HG02588 (cell line): ENCODE measurements around the gene FASN.

Experiments
- ATAC-seq: cut with Tn5 transposase; IDR thresholded peaks from one replicate; pipeline ENCODE4 v1.9.1; 2021; ENCODE audit warnings: mild to moderate bottlenecking, moderate library complexity; ENCODE audit not compliant: unreplicated experiment

Gene FASN

DNA sequence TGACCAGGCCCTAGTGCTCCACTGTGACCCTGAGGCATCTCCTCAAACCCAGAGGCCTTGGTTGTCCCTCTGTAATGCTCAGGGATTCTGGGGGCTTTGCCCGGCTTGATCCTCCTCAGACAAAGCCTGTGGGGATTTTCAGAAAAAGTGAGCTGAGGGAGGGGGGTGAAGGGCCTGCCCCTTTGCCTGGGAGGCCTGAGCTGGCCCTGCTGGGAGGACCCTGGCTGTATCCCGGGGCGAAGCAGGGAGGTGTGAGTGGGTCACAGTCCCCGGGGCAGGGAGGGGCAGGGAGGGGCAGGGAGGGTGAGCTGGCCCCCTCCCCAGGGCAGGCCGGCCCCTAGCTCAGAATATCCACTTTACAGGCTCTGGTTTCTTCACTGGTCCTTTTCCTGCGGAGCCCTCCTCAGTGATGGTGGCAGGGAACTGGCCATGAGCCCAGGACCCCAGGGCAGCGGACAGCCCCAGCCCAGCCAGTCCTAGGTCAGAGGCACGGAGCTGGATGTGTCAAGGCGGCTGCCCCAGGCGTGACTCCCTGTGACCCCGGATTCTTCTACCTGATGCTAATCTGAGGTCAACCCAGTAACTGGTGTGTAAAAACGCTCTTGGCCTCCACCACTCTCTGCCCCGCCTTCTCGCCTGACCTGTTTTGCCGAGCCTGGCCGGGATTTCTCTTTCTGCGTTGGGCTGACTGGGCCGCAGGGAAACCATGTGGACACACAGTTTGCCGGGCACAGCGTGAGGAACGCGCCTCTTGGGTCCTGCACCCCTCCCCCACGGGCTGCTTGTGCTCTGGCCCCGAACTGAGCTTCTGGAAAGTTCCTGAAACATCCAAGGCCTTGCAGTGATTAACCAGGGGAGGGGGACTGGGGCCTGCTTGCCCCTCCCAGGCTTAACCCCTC, 5.8 kb upstream of the FASN start:
- ATAC-seq = no peak

DNA sequence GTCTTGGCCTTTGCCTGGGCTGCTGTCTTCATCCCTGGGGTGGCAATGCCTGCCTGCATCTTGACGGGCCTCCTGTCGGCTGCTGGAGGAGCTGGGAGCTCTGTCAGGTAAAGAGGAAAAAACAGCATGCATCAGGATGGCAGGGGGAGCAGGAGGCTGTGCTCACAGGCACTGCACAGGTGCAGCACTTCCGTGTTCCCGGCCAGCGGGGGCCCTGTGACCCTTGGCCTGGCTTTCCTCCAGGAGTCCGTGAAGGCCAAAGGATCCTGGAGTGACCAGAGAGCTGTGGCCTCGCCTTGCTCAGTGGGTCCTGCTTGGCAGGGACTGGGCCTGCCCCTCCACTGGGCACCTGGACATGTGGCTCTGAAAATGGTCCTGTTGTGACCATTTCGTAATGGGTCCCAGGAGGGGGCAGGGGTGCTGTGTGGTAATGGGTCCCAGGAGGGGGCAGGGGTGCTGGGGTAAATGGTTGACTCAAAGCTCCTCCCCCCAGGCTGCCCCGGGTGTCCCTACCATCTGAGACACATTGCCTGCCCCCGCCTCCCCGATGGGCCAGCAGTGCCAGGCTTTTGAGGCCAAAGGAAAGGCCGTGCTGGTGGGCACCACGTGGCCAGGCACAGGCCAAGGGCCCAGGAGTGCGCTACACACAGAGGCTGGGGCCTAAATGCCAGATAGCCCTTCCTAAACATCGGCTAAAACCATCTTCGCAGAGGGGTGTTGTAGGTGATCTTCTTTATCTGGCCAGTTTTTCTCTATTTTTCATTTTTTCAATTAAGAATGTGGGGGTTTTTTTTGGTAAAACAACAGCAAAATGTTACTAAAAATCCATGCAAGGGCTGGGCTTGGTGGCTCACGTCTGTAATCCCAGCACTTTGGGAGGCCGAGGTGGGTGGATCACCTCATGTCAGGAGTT, 4.0 kb upstream of the FASN start:
- no peak for ATAC-seq

DNA sequence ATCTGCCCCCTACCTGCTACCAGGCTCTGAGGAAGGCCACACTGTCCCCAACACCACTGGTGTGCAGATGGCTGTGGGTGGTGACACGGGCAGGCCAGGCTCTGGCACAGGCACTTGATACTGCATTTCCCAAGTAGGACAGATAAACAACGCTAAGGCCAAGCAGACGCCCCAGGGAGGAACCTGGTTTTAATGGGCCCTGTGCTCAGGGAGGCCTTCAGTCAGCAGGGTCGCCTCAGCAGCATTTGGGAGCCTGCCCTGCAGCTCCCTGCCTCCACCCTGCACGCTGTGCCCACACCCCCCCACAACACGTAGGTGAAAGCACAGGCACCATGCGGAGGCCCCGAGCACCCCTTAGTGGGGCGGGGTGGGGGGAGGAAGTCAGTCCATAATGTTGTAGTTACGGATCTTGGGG, 3.3 kb upstream of the FASN start:
- no peak for ATAC-seq

DNA sequence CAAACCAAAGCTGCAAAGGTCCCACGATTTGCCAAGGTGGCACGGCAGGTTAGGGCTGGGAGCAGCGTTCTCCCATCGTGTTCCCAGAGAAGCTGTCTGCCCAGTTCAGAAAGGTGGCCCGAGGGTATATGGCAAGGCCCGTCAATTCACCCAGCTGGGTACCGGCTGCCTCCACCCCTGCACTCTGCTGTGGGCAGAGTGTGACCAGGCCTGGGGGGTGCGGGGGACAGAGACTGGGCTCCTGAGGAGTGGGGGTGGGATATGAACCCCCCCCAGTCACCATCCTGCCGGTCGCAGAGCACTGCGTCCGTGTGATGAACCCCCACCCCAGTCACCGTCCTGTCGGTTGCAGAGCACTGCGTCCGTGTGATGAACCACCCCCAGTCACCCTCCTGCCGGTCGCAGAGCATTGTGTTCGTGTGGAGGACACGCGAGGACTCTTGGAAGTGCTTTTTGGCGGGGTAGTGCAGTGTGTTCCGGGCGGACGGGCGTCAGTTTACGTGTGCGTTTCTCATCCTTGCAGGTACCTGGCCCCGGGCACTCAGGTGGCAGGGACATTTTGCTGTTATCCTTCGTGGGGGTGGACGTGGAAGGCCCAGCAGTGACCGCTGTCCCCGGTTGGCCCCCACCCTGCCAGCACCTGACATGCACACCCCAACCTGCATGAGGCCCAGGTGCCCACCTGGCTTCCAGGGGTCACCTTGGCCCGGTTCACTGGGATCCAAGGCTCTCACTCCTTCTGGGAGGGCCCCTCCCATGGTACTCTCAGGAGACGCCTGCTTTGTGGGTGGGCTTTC, 2.7 kb upstream of the FASN start:
- no peak for ATAC-seq

DNA sequence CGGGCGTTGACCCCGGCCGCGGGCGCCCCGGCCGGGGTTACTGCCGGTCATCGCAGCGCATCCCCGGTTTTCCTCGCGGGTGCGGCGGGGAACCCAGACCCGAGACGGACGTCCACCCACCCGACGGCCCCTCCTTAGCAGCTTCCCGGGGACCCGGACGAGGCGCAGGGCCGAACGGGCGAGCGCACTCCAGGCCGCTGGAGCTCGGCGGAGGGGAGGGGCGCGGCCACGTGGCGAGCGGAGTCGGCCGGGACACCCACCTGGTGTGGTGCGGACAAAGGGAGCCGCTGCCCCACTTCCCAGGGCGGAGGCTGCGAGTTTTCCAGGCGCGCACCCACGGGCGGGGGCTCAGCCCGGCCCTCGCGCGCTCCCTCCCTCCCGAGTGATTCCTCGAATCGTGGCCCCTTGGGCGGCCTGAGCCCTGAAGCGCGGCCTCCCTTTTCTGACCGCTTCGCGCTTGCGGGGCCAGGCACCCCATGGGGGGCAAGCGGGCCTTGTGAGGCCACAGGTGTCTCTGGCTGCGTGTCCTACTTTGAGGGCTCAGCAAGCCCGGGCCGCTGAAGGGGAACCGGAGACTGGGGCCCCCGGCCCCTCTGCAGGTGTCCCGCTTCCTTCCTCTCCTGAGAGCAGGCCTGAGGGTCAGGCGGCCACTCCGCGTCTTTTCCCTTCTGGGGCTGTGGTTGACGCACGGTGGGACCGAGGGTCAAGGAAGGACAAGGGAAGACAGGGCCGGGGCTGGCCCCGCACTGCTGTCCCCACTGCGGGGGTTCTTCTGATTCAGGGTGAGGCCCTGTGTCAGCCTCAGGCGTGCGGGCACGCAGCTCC, 1.1 kb upstream of the FASN start:
- ATAC-seq = peak; percentile 9

DNA sequence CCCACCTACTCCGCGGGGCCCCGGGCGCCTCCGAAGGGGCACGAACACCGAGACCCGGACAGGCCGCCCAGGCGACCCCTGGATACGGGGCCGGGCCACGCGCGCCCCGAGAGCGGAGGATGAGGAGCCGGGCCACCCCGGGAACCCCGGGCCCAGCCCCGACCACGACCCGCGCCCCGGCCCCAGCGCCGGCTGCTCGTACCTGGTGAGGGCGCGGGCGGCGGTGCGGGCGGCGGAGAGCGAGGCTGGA, 192 bp downstream of the FASN start:
- no peak for ATAC-seq

DNA sequence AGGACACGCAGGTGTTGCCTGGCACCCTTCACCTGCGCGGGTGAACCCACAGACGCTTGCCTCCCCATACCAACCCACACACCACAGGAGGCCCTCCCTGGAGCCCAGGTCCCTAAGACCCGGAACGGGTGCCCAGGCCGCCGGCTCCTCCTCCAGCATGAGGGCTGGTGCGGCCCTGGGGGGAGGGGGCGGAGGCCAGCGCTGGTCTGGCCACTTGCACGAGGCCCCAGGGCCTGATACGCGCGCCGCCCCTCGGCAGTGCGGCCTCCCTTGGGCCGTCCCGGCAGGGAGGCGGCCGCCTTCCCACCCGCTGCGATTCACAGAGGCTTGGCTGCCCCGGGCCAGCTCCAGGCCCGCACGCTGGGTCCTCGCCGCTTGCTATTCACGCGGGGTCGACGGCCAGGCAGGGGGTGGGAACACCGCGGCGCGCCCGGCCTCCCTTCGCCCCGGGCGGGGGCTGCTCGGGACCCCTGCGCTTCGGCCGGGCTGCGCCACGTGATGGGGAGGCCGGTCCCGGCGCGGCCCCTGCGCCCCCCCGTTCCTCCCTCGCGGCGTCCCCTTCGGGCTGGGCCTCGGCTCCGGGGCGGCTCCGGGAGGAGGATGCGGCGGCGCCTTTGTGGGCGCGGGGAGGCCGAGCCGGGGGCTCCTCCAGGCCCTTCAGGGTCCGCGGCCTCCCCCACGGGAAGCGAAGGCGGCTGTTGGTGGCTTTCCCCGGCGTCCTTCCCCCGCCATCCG, 685 bp downstream of the FASN start:
- ATAC-seq = no peak

DNA sequence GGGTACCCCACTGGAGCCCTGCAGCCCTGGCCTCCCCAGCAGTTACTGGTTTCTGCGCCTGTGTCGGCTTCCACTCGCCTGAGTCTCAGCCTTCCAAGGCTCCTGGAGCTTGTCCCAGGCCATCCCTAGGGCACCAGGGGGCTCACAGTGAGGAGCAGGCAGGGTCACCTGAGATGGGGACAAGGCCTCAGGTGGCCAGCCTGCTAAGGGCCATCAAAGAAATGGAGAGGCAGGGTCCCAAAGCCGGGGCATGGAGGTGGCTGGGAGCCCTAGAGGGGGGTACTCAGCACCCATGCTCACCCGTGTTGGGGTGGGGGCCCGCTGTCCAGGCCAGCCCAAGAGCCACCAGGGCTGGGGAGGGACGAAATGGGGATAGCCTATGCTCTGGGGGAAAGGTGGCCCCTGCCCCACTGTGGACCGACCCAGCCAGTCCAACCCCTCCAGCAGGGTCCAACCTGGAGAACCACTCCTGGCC, 1.3 kb downstream of the FASN start:
- ATAC-seq = no peak

DNA sequence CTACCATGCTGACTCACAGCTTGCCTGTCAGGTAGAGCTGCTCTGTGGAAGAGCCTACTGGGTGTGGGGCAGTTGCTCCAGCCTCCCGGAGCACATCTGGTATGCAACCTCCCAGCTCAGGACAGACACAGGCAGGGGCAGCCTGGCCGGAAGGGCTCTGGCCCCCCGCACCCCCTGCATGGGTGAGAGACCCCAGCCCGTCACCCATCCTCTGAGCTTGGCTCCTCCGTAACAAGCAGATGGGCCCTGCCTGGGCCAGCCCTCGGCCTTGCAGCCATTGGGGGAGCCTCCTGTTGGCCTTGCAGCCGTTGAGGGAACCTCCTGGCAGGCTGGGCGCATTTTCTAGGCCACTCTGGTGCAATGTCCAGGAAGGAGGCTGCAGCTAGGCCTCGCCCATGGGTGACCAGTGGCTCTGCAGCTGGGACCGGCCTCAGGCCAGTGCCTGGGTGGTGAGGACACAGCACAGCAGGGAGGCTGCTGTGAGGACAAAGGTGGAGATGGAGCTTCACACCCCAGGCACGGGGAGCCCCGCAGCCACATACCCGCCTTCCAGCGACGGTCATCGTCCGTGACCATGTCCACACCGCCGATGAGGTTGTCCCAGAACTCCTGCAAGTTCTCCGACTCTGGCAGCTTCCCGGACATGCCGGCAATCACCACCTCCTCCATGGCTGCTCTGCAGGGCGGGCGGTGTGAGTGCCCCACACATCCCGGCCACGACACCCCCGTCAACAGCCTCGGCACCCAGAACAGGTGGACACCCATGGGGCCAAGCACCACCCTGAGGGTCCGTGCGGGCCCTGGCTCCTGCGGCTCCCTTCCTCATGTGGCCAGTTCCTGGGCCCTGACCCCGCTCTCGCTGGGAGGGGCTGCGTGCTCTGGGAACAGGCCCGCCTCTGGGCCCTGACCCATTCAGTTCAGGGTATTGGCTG, 2.0 kb downstream of the FASN start:
- ATAC-seq = no peak

DNA sequence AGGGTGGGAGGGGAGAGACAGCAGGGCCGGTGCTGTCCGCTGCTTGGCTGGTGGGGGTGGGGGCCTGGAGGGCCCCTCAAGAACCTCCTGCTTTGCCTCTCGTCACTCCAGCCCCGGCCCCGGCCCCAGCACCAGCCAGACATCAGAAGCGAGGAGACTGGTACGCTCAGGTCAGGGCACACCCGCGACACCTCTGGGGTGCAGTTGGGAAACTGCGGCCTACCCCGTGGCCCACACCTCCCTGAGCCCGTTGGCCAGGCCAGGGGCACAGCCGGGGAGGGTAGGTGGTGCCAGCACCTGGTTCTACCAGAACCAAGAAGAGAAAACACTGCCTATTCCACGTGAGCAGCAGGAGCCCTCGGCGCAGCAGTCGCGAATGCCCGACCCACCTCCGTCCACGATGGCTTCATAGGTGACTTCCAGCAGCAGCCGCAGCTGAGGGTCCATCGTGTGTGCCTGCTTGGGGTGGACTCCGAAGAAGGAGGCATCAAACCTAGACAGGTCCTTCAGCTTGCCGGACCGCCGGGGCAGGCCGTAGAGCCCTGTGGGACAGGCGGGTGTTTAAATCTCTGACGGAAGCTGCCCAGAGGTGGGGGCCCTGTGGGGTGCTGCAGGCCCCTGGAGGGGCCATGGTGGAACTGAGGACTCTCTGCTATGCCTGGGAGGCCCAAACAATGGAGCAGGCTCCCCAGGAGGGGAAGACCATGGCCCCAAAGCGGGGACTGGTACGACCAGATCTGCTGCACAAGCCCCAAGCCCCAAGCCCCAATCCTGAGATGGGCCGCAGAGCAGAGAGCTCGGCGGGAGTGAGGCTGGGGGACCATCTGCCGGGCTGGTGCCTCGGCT, 2.9 kb downstream of the FASN start:
- ATAC-seq = no peak

DNA sequence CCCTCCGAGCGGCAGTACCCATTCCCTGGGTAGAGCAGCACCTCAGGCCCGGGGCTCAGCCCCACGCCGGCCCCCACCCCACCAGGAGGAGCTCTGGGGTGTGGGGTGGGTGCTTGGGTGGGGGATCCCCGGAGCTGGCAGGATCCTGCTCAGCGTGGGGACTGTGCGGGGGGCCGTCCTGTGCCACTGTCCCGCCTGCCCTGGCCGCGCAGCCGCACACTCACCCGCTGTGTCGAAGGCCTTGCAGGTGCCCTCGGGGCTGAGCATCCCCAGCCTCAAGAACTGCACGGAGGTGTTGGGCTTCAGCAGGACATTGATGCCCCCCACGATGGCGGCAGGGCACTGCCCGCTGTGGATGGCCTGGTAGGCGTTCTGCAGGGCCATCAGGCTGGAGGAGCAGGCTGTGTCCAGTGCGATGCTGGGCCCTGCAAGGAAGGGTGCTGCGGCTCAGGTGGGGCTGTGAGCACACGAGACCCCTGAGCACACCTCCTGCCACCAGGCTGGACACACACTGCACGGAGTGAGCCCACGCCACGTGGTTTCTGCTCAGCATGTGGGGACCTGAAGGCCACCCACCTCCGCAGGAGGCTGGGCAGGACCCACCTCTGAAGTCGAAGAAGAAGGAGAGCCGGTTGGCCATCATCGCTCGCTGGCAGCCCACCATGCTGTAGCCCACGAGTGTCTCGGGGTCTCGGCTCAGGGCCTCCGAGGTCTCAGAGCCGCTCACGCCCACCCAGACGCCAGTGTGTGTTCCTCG, 4.9 kb downstream of the FASN start:
- no peak for ATAC-seq

DNA sequence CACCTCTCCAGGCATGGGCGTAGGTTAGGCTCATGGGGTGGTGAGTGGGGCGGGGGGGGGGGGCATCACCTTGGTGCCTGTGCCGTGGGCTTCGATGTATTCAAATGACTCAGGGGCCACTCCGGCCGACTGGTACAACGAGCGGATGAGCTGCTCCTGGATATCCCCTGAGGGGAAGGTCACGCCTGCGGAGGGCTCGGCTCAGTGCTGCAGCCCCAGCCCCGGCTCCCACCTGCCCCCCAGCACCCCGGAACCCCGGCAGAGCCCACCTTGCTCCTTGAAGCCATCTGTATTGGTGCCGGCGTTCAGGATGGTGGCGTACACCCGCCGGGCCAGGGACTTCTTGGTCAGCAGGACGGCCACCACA, 5.4 kb downstream of the FASN start:
- no peak for ATAC-seq

DNA sequence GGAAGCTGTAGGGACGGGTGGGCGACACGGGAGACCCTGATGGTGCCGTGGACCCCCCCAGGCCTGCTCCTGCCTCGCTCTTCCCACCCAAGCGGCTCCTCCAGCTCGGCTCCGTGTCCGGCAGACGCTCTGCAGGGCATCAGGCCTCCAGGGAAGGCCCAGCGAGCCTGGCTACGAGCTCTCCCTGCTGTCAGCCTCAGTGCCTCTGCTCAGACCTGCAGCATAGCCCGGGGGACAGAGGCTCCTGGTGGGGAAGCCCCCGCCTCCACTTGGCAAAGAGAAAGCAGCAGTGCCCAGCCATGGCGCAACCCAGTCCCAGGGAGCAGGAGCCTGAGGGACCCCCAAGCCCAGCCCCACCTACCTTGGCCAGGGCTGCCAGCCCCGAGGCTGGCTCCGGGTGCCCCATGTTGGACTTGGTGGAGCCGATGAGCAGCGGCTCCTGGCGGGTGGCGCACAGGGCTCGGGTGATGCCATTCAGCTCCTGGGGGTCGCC, 5.9 kb downstream of the FASN start:
- ATAC-seq = no peak

DNA sequence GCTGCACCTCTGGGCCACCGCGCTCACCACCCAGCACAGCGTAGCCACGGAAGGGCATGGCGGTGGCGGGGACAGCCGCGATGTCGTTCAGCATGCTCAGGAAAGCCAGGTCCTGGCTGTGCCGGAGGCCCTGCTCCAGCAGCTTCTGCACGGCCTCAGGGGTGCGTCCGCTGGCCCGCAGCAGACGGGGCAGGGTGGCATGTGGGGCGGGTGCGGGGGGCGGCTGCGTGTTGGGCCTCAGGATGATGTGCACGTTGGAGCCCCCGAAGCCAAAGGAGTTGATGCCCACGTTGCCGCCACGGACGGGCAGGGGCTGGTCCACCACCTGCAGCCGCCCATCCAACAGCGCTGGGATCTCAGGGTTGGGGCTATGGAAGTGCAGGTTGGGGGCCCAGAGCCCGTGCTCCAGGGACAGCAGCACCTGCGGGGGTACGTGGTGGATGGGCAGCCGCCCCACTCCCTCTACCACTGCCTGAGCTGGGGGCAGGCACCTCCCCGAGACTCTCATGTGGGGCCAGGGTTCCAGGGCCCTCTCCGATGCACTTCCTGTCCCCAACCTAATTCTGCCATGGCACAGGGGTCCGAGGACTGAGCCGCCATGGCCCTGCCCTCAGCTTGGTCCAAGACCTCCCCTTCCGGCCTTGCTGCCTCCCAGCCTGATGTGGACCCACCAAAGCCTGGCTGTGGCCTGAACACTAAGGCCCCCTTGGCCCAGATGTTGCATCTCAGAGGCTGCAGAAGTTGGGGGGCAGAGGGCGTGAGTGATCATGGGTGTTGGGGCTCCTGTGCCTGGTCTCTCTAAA, 6.6 kb downstream of the FASN start:
- ATAC-seq = no peak

DNA sequence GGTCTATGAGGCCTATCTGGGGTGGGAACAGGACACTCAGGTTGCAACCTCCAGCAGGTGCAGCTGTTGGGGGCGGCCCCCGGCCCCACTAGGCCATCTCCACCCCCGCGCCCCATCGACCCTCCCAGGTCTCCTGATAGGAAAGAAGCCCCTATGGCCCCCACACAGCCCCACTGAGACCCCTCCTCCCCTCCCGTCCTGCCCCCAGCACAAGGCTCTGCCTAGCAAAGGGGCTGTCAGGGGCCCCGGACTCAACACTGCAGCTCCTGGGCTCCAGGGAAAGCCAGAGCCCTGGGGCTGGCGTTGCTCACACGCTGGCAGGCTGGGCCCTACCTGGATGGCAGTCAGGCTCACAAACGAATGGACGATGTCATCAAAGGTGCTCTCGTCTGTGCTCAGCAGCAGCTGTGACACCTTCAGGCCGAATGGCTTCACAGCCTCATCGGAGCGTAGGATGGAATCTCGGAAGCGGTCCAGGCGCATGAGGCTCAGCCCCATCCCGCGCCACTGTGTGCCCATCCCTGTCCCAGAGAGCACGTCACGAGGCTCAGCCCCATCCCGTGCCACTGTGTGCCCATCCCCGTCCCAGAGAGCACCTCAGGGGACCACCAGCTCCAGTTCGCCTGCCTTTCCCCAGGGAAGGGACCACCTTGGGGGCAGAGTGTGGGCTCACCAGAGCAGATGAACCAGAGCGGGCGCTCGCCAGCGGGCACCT, 7.3 kb downstream of the FASN start:
- no peak for ATAC-seq
